Putamen (tissue), 1 donor: ENCODE results near the gene FBXW2.

Experiments used
- DNase-seq: peaks from one replicate; pipeline ENCODE4 v3.0.0-alpha.2; 2016; ENCODE audit warnings: low spot score

FBXW2 gene

GRCh38 chr9:120742951-120743416, 50.2 kb downstream of the FBXW2 start:
- no peak for DNase-seq

- no peak for DNase-seq
Observed at GRCh38 chr9:120741701-120742100, 51.5 kb downstream of the FBXW2 start.

- no peak for DNase-seq
Observed at GRCh38 chr9:120741191-120741590, 52.0 kb downstream of the FBXW2 start.

GRCh38 chr9:120740132-120740531, 53.1 kb downstream of the FBXW2 start:
- DNase-seq: no peak

GRCh38 chr9:120737416-120738165, 55.6 kb downstream of the FBXW2 start:
- no peak for DNase-seq

GRCh38 chr9:120736881-120737280, 56.3 kb downstream of the FBXW2 start:
- DNase-seq: no peak

- DNase-seq: no peak
Observed at GRCh38 chr9:120735415-120736126, 57.6 kb downstream of the FBXW2 start.

GRCh38 chr9:120734607-120735410, 58.4 kb downstream of the FBXW2 start:
- no peak for DNase-seq

- no peak for DNase-seq
Observed at GRCh38 chr9:120733190-120733589, 60.0 kb downstream of the FBXW2 start.

- no peak for DNase-seq
Observed at GRCh38 chr9:120730654-120731514, 62.3 kb downstream of the FBXW2 start.

GRCh38 chr9:120729791-120730241, 63.4 kb downstream of the FBXW2 start:
- no peak for DNase-seq

GRCh38 chr9:120726484-120726883, 66.7 kb downstream of the FBXW2 start:
- DNase-seq: no peak

- DNase-seq: no peak
Observed at GRCh38 chr9:120725907-120726306, 67.3 kb downstream of the FBXW2 start.

- no peak for DNase-seq
Observed at GRCh38 chr9:120724757-120725400, 68.3 kb downstream of the FBXW2 start.

- DNase-seq: no peak
Observed at GRCh38 chr9:120723565-120723964, 69.7 kb downstream of the FBXW2 start.

GRCh38 chr9:120720404-120720803, 72.8 kb downstream of the FBXW2 start:
- DNase-seq: no peak

GRCh38 chr9:120718316-120718715, 74.9 kb downstream of the FBXW2 start:
- DNase-seq: no peak

- DNase-seq: no peak
Observed at GRCh38 chr9:120717176-120717575, 76.0 kb downstream of the FBXW2 start.

GRCh38 chr9:120716483-120716882, 76.7 kb downstream of the FBXW2 start:
- DNase-seq: no peak

GRCh38 chr9:120715389-120715924, 77.8 kb downstream of the FBXW2 start:
- DNase-seq: no peak
